HepG2 (cell line): ENCODE results near the gene ENTREP3. TPM values are rescaled to one million over a fixed set of nuclear protein-coding genes. Genes with fewer than 3 reads are reported as not detected.

Experiments used
- ATAC-seq: fragments of 200-7000 bp; cut with Tn5 transposase; 3 replicates; pipeline ENCODE4 v1.9.1; 2020; ENCODE audit warnings: mild to moderate bottlenecking, moderate library complexity
- BruUV-seq: library from RNA; stranded (reverse); fragments of 400-500 nt; replicated peaks from 2 replicates; lab custom pipeline; 2021; lab: Mats Ljungman, UMichigan
- CTCF ChIA-PET: fragments of 300-600 bp; formaldehyde crosslinking; extraction: SDS; loops from one replicate; lab custom pipeline; 2021; ENCODE audit warnings: low total read pairs, inconsistent platforms, low intra/inter-chr PET ratio; lab: Yijun Ruan, JAX
- POLR2A ChIA-PET: fragments of 350-600 bp; sonication (Branson Sonifier 250); formaldehyde crosslinking; loops from one replicate; lab custom pipeline; 2020; ENCODE audit warnings: antibody characterized with exemption, inconsistent platforms; lab: Yijun Ruan, JAX
- DNase-seq: peaks from one replicate; pipeline ENCODE4 v3.0.0-alpha.2; 2015; ENCODE audit warnings: low spot score
- FAIRE-seq: peaks from 3 replicates; lab custom pipeline; 2011; peaks lifted over from hg19 to GRCh38; lab: Jason Lieb, UNC
- H2AFZ ChIP-seq: one replicate; pipeline ENCODE4 v1.6.1; 2011; ENCODE audit warnings: low read length, inconsistent platforms
- H3K27ac ChIP-seq: fragments of 300-600 bp; 3 replicates; pipeline ENCODE4 v1.8.0; 2011; ENCODE audit warnings: mixed run types, mild to moderate bottlenecking, mixed read lengths, low read length, inconsistent platforms; ENCODE audit not compliant: insufficient read depth; ENCODE audit errors: extremely low read length
- H3K27me3 ChIP-seq, 2 experiments: fragments of 200-600 bp in 1 of 2; 2 replicates in 1 of 2; 3 replicates in 1 of 2; pipeline versions ENCODE4 v1.6.0 to v1.8.0; 2011; ENCODE audit warnings: low read length in 2 of 2, mild to moderate bottlenecking in 2 of 2, moderate library complexity in 2 of 2, inconsistent platforms in 1 of 2; ENCODE audit not compliant: insufficient read depth in 2 of 2, control insufficient read depth in 1 of 2
- H3K36me3 ChIP-seq, 2 experiments: fragments of 200-600 bp in 1 of 2; replicated peaks in 1 of 2; 2 replicates in 1 of 2; 3 replicates in 1 of 2; pipeline versions ENCODE4 v1.5.1 to v1.8.0; 2011; ENCODE audit warnings: low read length in 2 of 2, inconsistent platforms in 1 of 2; ENCODE audit not compliant: insufficient read depth in 2 of 2, control insufficient read depth in 1 of 2
- H3K4me1 ChIP-seq: 2 replicates; pipeline ENCODE4 v1.5.1; 2012; ENCODE audit warnings: low read length, inconsistent platforms; ENCODE audit not compliant: insufficient read depth
- H3K4me2 ChIP-seq: 2 replicates; pipeline ENCODE4 v1.6.0; 2011; ENCODE audit warnings: low read depth, low read length, inconsistent platforms
- H3K4me3 ChIP-seq, 3 experiments: fragments of 200-600 bp in 1 of 3; sonication (generic), shearing (Covaris generic) in 1 of 3; replicated peaks in 1 of 3; 2 replicates each; pipeline ENCODE4 v1.5.1; 2011 to 2016; ENCODE audit warnings: low read length in 3 of 3, inconsistent platforms in 2 of 3, low read depth in 2 of 3, mild to moderate bottlenecking in 2 of 3, control low read depth in 1 of 3, mixed read lengths in 1 of 3; ENCODE audit not compliant: insufficient read depth in 1 of 3
- H3K79me2 ChIP-seq: one replicate; pipeline ENCODE4 v1.6.1; 2011; ENCODE audit warnings: low read length, inconsistent platforms; ENCODE audit not compliant: insufficient read depth
- H3K9ac ChIP-seq: 2 replicates; pipeline ENCODE4 v1.6.0; 2011; ENCODE audit warnings: mild to moderate bottlenecking, low read depth, low read length, inconsistent platforms; ENCODE audit not compliant: insufficient read depth
- H3K9me3 ChIP-seq: 2 replicates; pipeline ENCODE4 v1.5.1; 2012; ENCODE audit warnings: mild to moderate bottlenecking, low read length
- H4K20me1 ChIP-seq: 2 replicates; pipeline ENCODE4 v1.6.0; 2011; ENCODE audit warnings: inconsistent platforms, mild to moderate bottlenecking, low read length, moderate library complexity; ENCODE audit not compliant: insufficient read depth
- ARID2 ChIP-seq: sonication (generic); formaldehyde crosslinking; IDR thresholded peaks from 2 replicates; pipeline ENCODE4 v1.8.1; 2022; ENCODE audit warnings: mild to moderate bottlenecking, missing genetic modification reagents, borderline replicate concordance
- HMG20B ChIP-seq: conservative IDR thresholded peaks from 2 replicates; pipeline ENCODE4 v1.6.1; 2016; ENCODE audit warnings: missing genetic modification reagents, missing compliant biosample characterization
- MTA3 ChIP-seq: sonication (generic); formaldehyde crosslinking; IDR thresholded peaks from 2 replicates; pipeline ENCODE4 v1.4.0; 2020; ENCODE audit warnings: missing genetic modification reagents
- NBN ChIP-seq: fragments of 450-650 bp; conservative IDR thresholded peaks from 2 replicates; pipeline ENCODE4 v1.6.1; 2017
- WGBS: methylation state at CpG from one replicate; pipeline ENCODE4 v1.1.6; 2017; ENCODE audit warnings: low lambda C conversion rate; 5-methylcytosine and 5-hydroxymethylcytosine counted together
- in situ Hi-C: cut with HindIII; loops from 2 replicates; pipeline ENCODE4 v1.10.0; 2017; ENCODE audit warnings: low pct_unique_long_range_greater_than_20kb; ENCODE audit not compliant: extremely low pct_ligation_motif_present
- intact Hi-C: fragments of 100-400 bp; cut with micrococcal nuclease; formaldehyde crosslinking; loops from one replicate; pipeline ENCODE4 v1.10.0; 2022; ENCODE audit not compliant: unreplicated experiment
- polyA plus RNA-seq, 8 experiments: library from polyadenylated mRNA; depleted of rRNA in 3 of 8; stranded (reverse) in 7 of 8; unstranded in 1 of 8; fragments of >200 nt; fragmentation: Illumina TruSeq in 4 of 8; extraction: Trizol in 4 of 8; gene quantifications; 2 replicates each; pipeline versions ENCODE4 v1.2.1 to v1.2.3, GENCODE V29; 2011 to 2016; ENCODE audit warnings: low read depth in 4 of 8, missing spikeins in 1 of 8, mixed read lengths in 1 of 8; ENCODE audit not compliant: insufficient read depth in 1 of 8
- total RNA-seq, 5 experiments: library from RNA; depleted of rRNA; stranded (reverse); fragments of >200 nt; fragmentation: Illumina TruSeq; extraction: Trizol; gene quantifications; 2 replicates each; pipeline ENCODE4 v1.2.3, GENCODE V29; 2016; ENCODE audit warnings: low read depth in 1 of 5
- TF ChIP-seq, protein P1 (sequence below): sonication (generic); formaldehyde crosslinking; IDR thresholded peaks from 2 replicates; pipeline ENCODE4 v1.4.0; 2020; ENCODE audit warnings: missing genetic modification reagents
- TF ChIP-seq, protein P2 (sequence below): sonication (generic); formaldehyde crosslinking; IDR thresholded peaks from 2 replicates; pipeline ENCODE4 v1.9.0; 2022; ENCODE audit warnings: missing genetic modification reagents, mild to moderate bottlenecking, borderline replicate concordance
- TF ChIP-seq, protein P3 (sequence below): sonication (generic); formaldehyde crosslinking; IDR thresholded peaks from 2 replicates; pipeline ENCODE4 v1.9.0; 2022; ENCODE audit warnings: low read depth, missing genetic modification reagents
- TF ChIP-seq, protein P4 (sequence below): IDR thresholded peaks from 2 replicates; pipeline ENCODE4 v1.4.0; 2020; ENCODE audit warnings: mild to moderate bottlenecking, missing genetic modification reagents

The ENTREP3 gene
- total and polyA plus RNA-seq, 2 of the 13 experiments (the other 11 are each of a cell fraction or from before 2014, with no cell fraction given): 4.1 to 9.9 TPM

DNA sequence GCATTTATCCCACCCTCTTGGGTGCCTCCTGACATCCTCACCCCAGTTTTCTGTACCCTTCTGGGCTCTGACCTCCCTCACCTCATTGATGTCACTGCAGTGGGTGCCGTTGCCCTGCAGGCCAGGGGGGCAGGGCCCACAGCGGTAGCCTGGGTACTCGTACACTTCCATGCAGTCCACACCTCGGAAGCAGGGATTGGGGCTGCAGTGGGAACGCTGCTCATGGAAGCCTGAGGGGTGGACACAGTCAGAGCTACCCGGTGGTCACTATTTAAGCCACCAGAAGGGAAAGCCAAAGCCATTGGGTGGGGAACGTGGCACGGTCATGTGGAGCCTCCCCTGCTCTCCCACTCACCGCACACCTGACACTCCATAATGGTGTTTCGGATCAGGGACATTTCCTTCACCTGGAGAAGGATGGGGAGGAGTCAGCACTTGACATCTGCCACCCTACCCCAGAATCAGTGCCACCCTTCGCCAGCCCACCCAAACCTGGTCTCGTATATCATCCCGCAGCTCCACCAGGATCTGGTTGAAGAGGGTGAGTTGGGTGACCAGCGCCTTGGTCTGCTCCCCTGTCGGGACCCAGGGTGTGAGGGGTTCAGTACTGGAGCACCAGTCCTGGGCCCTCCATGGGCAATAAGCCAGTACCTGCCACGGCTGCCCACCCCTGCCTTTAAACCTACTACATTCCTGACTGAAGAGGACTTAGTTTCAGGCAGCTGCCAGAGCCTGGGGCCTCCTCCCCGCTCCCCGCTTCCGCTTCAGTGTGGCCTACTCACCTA is 52.4 kb downstream of the ENTREP3 start:
- ChIA-PET CTCF (no interaction called here), POLR2A (interaction anchor here (1.1 kb wide), 1 partner anchor 24 kb away, joined by 3 read pairs; no protein-coding TSS in a partner anchor)
- TF ChIP-seq MTA3 (CRISPR knock-in tag) (no peak), ARID2 (CRISPR knock-in tag) (no peak), HMG20B (CRISPR knock-in tag) (no peak), NBN (no peak)
- TF ChIP-seq, protein P1, sequence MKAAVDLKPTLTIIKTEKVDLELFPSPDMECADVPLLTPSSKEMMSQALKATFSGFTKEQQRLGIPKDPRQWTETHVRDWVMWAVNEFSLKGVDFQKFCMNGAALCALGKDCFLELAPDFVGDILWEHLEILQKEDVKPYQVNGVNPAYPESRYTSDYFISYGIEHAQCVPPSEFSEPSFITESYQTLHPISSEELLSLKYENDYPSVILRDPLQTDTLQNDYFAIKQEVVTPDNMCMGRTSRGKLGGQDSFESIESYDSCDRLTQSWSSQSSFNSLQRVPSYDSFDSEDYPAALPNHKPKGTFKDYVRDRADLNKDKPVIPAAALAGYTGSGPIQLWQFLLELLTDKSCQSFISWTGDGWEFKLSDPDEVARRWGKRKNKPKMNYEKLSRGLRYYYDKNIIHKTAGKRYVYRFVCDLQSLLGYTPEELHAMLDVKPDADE (CRISPR knock-in tag): no peak
- TF ChIP-seq, protein P2, sequence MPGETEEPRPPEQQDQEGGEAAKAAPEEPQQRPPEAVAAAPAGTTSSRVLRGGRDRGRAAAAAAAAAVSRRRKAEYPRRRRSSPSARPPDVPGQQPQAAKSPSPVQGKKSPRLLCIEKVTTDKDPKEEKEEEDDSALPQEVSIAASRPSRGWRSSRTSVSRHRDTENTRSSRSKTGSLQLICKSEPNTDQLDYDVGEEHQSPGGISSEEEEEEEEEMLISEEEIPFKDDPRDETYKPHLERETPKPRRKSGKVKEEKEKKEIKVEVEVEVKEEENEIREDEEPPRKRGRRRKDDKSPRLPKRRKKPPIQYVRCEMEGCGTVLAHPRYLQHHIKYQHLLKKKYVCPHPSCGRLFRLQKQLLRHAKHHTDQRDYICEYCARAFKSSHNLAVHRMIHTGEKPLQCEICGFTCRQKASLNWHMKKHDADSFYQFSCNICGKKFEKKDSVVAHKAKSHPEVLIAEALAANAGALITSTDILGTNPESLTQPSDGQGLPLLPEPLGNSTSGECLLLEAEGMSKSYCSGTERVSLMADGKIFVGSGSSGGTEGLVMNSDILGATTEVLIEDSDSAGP (CRISPR knock-in tag): no peak
- TF ChIP-seq, protein P3, sequence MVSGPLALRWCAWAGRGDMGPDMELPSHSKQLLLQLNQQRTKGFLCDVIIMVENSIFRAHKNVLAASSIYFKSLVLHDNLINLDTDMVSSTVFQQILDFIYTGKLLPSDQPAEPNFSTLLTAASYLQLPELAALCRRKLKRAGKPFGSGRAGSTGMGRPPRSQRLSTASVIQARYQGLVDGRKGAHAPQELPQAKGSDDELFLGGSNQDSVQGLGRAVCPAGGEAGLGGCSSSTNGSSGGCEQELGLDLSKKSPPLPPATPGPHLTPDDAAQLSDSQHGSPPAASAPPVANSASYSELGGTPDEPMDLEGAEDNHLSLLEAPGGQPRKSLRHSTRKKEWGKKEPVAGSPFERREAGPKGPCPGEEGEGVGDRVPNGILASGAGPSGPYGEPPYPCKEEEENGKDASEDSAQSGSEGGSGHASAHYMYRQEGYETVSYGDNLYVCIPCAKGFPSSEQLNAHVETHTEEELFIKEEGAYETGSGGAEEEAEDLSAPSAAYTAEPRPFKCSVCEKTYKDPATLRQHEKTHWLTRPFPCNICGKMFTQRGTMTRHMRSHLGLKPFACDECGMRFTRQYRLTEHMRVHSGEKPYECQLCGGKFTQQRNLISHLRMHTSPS (CRISPR knock-in tag): no peak
- TF ChIP-seq, protein P4, sequence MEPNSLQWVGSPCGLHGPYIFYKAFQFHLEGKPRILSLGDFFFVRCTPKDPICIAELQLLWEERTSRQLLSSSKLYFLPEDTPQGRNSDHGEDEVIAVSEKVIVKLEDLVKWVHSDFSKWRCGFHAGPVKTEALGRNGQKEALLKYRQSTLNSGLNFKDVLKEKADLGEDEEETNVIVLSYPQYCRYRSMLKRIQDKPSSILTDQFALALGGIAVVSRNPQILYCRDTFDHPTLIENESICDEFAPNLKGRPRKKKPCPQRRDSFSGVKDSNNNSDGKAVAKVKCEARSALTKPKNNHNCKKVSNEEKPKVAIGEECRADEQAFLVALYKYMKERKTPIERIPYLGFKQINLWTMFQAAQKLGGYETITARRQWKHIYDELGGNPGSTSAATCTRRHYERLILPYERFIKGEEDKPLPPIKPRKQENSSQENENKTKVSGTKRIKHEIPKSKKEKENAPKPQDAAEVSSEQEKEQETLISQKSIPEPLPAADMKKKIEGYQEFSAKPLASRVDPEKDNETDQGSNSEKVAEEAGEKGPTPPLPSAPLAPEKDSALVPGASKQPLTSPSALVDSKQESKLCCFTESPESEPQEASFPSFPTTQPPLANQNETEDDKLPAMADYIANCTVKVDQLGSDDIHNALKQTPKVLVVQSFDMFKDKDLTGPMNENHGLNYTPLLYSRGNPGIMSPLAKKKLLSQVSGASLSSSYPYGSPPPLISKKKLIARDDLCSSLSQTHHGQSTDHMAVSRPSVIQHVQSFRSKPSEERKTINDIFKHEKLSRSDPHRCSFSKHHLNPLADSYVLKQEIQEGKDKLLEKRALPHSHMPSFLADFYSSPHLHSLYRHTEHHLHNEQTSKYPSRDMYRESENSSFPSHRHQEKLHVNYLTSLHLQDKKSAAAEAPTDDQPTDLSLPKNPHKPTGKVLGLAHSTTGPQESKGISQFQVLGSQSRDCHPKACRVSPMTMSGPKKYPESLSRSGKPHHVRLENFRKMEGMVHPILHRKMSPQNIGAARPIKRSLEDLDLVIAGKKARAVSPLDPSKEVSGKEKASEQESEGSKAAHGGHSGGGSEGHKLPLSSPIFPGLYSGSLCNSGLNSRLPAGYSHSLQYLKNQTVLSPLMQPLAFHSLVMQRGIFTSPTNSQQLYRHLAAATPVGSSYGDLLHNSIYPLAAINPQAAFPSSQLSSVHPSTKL (CRISPR knock-in tag): no peak
- Histone ChIP-seq H3K9me3 (no peaks in the 10 kb centered on the region), H3K79me2 (no peaks in the 10 kb centered on the region), H3K4me3 (no peak overlapping the region), H2AFZ (no peak overlapping the region), H3K27me3 (peaks cover 0 to 33% of the 10 kb centered on the region in 2 experiments; a peak in 4 of 5 replicates), H3K4me1 (peaks cover 14% of the 10 kb centered on the region), H4K20me1 (no peaks in the 10 kb centered on the region), H3K9ac (no peak overlapping the region), H3K36me3 (no peaks in the 10 kb centered on the region), H3K4me2 (no peak overlapping the region), H3K27ac (no peak overlapping the region)
- ATAC-seq: no peak
- no peak for DNase-seq
- WGBS: 54% methylated on average over 10 of the region's 19 CpGs
- intact Hi-C loops: loop anchor here (10.0 kb wide), 1 partner anchor 102 kb away; the partner anchor contains the start of genes FDPS and PKLR
- no peak for FAIRE-seq
- in situ Hi-C loops: loop anchor here (10.0 kb wide), 1 partner anchor 392 kb away; no protein-coding TSS in a partner anchor
- BruUV-seq: no TSS peak
